ENCODE data around the gene CPSF6. TPM values are rescaled to one million over a fixed set of nuclear protein-coding genes. Genes with fewer than 3 reads are reported as not detected.

CPSF6 gene
- total RNA-seq, 4 donors from 2014 or later = 27.4 to 54.2 (median 32.3) TPM

DNA sequence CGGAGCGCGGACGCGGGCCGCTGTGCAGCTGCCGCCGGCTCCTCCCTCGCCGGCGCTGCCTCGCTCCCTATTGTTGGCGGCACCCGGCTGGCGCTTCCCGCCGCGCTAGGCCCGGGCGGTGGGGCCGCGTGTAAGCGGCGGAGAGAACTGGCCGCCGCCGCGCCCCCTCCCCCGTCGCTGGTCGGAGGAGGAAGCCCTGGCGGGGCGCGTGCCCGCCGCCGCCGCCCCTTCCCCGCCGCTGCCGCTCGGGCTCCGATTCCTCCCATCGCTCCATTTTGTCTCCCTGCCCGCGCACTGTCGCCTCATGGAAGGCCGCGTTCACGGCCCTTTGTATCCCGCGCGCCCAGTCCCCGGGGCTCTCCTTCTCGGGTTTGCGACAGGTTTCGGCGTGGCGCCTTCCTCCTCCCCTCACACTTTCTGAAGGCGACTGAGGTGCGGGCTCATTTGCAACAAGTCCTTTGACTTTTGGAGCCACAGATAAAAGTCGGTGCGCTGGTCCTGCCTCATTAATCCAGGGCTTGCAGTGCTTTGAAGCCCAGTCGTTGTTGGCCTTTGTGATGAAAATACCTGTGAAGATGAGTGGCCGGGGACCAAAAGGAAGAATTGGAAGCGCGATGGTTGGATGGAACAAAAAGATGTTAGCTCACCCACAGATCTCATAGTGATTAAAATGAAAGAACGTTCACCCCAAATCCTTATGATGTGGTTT, 707 bp downstream of the CPSF6 start:
- Histone ChIP-seq H3K4me1 (peaks cover 33% of the 10 kb centered on the region), H3K9me3 (no peaks in the 10 kb centered on the region), H3K4me3 (peak overlapping the region; percentile 92), H3K27me3 (no peaks in the 10 kb centered on the region), H3K27ac (peak overlapping the region; percentile 99), H3K36me3 (no peaks in the 10 kb centered on the region)
- peak; percentile 74 to 81 for DNase-seq (ENCODE audit: low spot score in 2 of 2)
- TF ChIP-seq POLR2A (IDR thresholded peaks at IDR 0.05) (no peak), POLR2AphosphoS5 (IDR thresholded peaks at IDR 0.05) (no peak), CTCF (IDR thresholded peaks at IDR 0.05) (no peak)
- 0% methylated on average over 24 of the region's 68 CpGs for WGBS

DNA sequence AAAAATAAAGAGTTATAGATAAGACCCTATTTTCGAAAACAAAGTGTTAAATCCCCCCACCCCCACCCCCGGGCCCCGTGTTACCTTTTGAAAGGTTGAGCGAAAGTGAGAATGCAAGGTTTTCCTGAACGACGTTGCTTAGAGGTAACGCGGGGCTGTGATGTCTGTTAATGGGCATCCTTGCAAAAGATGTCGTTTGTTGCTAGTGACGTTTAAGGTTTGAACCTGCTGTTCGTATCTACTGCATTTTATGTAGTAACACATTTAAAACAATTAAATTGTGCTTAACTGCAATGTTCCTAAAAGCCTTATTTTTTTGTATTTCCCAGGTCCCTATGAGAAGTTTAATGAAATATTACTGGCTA, 1.2 kb downstream of the CPSF6 start:
- no peaks in the 10 kb centered on the region for H3K36me3 ChIP-seq
- peaks cover 33% of the 10 kb centered on the region for H3K4me1 ChIP-seq
- H3K4me3 ChIP-seq = peak overlapping the region; percentile 92
- no peaks in the 10 kb centered on the region for H3K27me3 ChIP-seq
- WGBS = under 1% methylated on average over 11 of the region's 11 CpGs
- H3K27ac ChIP-seq = peak overlapping the region; percentile 99
- DNase-seq (ENCODE audit: low spot score in 2 of 2) = no peak
- H3K9me3 ChIP-seq = no peaks in the 10 kb centered on the region
- TF ChIP-seq EP300 (IDR thresholded peaks at IDR 0.05) (no peak), POLR2AphosphoS5 (IDR thresholded peaks at IDR 0.05) (no peak), CTCF (IDR thresholded peaks at IDR 0.05) (no peak), POLR2A (IDR thresholded peaks at IDR 0.05) (no peak)

- H3K27ac ChIP-seq = no peak overlapping the region
- H3K9me3 ChIP-seq = no peaks in the 10 kb centered on the region
- no peak for DNase-seq (ENCODE audit: low spot score in 2 of 2)
- H3K4me3 ChIP-seq = peak overlapping the region; percentile 92
- WGBS = 45% methylated on average over 5 of the region's 5 CpGs
- H3K4me1 ChIP-seq = peaks cover 34% of the 10 kb centered on the region
- TF ChIP-seq CTCF (IDR thresholded peaks at IDR 0.05) (no peak), EP300 (IDR thresholded peaks at IDR 0.05) (no peak), POLR2AphosphoS5 (IDR thresholded peaks at IDR 0.05) (no peak), POLR2A (IDR thresholded peaks at IDR 0.05) (no peak)
- H3K27me3 ChIP-seq = no peaks in the 10 kb centered on the region
- no peaks in the 10 kb centered on the region for H3K36me3 ChIP-seq
These were observed 2.2 kb downstream of the CPSF6 start for GRCh38 chr12:69241438-69242092.

DNA sequence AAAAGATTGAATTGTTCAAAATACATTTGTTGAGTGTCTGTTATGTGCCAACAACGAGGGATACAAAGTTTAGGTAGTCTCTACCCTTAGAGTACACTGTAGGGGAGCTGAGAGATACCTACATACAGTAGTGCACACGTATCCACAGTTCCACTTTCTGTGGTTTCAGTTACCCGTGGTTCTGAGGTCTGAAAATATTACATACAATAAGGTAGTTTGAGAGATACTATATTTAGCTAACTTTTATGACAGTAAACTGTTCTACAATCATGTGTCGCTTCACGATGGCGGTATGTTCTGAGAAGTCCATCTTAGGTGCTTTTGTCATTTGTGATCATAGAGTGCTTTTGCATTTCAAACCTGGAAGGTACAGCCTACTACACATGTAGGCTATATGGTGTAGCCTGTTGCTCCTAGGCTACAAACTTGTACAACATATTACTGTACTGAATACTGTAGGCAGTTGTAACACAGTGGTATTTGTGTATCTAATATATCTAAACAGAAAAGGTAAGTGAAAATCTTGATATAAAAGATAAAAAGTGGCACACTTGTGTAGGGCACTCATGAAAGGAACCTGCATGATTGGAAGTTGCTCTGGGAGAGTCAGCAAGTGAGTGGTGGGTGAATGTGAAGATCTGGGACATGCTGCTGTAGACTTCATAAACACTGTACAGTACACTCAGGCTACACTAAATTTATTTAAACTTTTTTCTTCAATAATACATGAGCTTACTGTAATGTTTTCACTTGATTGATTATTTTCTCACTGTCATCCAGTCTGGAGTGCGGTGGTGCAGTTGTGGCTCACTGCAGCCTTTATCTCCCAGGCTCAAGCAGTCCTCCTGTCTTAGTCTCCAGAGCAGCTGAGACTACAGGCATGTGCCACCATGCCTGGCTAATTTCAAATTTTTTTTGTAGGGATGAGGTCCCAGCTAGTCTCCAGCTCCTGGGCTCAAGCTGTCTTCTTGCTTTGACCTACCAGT, 4.0 kb downstream of the CPSF6 start:
- Histone ChIP-seq H3K4me1 (peaks cover 51% of the 10 kb centered on the region), H3K27me3 (no peaks in the 10 kb centered on the region), H3K36me3 (no peaks in the 10 kb centered on the region), H3K27ac (no peak overlapping the region), H3K9me3 (no peaks in the 10 kb centered on the region), H3K4me3 (no peak overlapping the region)
- WGBS = 81% methylated on average over 7 of the region's 7 CpGs
- no peak for DNase-seq (ENCODE audit: low spot score in 2 of 2)
- TF ChIP-seq CTCF (IDR thresholded peaks at IDR 0.05) = no peak
- TF ChIP-seq EP300 (IDR thresholded peaks at IDR 0.05) = no peak
- no peak for TF ChIP-seq POLR2AphosphoS5 (IDR thresholded peaks at IDR 0.05)
- TF ChIP-seq POLR2A (IDR thresholded peaks at IDR 0.05) = no peak
